GM10248 (cell line): ENCODE measurements around the gene GFRA1.

Experiments
- CTCF ChIA-PET: fragments of 300-600 bp; sonication (Branson Sonifier 250); formaldehyde crosslinking; extraction: SDS; loops from one replicate; lab custom pipeline; 2021; ENCODE audit warnings: antibody characterized with exemption; lab: Yijun Ruan, JAX
- POLR2A ChIA-PET: fragments of 350-650 bp; sonication (Branson Sonifier 250); formaldehyde crosslinking; extraction: SDS; loops from one replicate; lab custom pipeline; 2020; ENCODE audit warnings: antibody characterized with exemption; lab: Yijun Ruan, JAX
- DNase-seq: peaks from one replicate; pipeline ENCODE4 v3.0.0; 2012; ENCODE audit errors: extremely low spot score
- CTCF ChIP-seq: IDR thresholded peaks from 2 replicates; pipeline ENCODE4 v1.5.1; 2012; ENCODE audit warnings: mild to moderate bottlenecking, low read depth; ENCODE audit errors: extremely low read depth, missing control alignments, control extremely low read depth

Gene GFRA1

GRCh38 chr10:116216676-116217075 is 56.3 kb downstream of the GFRA1 start:
- POLR2A ChIA-PET = no interaction called here
- CTCF ChIA-PET = no interaction called here
- DNase-seq = no peak
- TF ChIP-seq CTCF = no peak

GRCh38 chr10:116215651-116216050 is 57.4 kb downstream of the GFRA1 start:
- TF ChIP-seq CTCF = no peak
- DNase-seq = no peak
- POLR2A ChIA-PET = no interaction called here
- CTCF ChIA-PET = no interaction called here

GRCh38 chr10:116211682-116212081 is 61.3 kb downstream of the GFRA1 start:
- DNase-seq = no peak
- ChIA-PET POLR2A (no interaction called here), CTCF (interaction anchor here (1.5 kb wide), 1 partner anchor 12 kb away, joined by 4 read pairs; no protein-coding TSS in a partner anchor)
- TF ChIP-seq CTCF = no peak

GRCh38 chr10:116210588-116211346 is 62.2 kb downstream of the GFRA1 start:
- TF ChIP-seq CTCF = no peak
- no peak for DNase-seq
- ChIA-PET CTCF (interaction anchor here (1.5 kb wide), 1 partner anchor 11 kb away, joined by 4 read pairs; no protein-coding TSS in a partner anchor), POLR2A (no interaction called here)

- no peak for DNase-seq
- no peak for TF ChIP-seq CTCF
- CTCF ChIA-PET = no interaction called here
- POLR2A ChIA-PET = no interaction called here
These were observed 63.2 kb downstream of the GFRA1 start for GRCh38 chr10:116209781-116210180.

- no peak for DNase-seq
- ChIA-PET POLR2A (no interaction called here), CTCF (no interaction called here)
- no peak for TF ChIP-seq CTCF
These were observed 63.9 kb downstream of the GFRA1 start for GRCh38 chr10:116208956-116209567.
